Suppressor macrophage treated with lipopolysaccharide for 1 hour (primary cell): Measurements from ENCODE around the gene MBOAT2.
"Not testable (repeated sequence)": the region's sequence is repeated elsewhere in the genome, so short reads cannot be mapped to it uniquely, and the experiment has no call there.

Source experiments
- DNase-seq, 3 donors: peaks; one replicate each; pipeline ENCODE4 v3.0.0-alpha.2; 2020 to 2022

MBOAT2 gene, protein sequence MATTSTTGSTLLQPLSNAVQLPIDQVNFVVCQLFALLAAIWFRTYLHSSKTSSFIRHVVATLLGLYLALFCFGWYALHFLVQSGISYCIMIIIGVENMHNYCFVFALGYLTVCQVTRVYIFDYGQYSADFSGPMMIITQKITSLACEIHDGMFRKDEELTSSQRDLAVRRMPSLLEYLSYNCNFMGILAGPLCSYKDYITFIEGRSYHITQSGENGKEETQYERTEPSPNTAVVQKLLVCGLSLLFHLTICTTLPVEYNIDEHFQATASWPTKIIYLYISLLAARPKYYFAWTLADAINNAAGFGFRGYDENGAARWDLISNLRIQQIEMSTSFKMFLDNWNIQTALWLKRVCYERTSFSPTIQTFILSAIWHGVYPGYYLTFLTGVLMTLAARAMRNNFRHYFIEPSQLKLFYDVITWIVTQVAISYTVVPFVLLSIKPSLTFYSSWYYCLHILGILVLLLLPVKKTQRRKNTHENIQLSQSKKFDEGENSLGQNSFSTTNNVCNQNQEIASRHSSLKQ

GRCh38 chr2:9003616-9004337 lies at the start of gene MBOAT2:
MBOAT2 (minus strand) TSS chr2:9003684; CDS start chr2:9003614, 70 bp downstream.
- peak; percentile 83 to 94 (median 92) for DNase-seq

DNA sequence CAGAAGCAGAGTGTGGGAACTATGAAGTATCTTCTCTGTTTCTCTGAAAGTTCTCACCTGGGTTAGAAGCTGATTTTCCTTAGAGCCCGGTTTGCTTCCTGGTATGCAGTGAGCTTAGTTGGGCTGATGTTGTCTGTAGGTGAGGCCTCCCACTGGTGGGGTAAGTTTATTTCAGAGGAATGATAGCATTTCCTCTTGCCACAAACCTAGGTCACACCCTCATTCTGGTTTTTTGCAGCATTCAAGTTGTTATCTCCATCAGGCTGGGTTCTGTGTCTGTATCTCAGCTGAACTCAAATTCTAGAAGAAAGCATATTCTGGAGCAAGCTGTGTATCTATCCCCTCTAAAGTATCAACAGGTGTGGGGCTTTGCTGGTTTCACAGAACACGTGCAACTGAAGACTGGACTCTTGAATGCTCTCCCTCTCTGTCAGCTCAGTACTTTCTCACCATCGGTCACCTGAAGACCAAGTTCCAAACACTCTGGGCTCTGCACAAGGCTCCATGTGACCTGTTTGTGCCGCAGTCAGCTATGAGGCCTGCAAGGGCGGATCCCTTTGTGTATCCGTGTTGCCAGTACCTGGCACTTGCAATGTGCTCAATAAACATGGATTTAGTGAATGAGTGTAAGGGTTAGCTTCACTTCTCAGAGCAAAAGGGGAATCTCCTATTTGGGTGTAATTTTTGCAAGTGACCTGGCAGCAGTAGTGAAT lies 49.5 kb upstream of the MBOAT2 start:
- DNase-seq: no peak

- not testable (repeated sequence) for DNase-seq
Measured at GRCh38 chr2:9051451-9051850, 48.0 kb upstream of the MBOAT2 start.

GRCh38 chr2:9050122-9050809 lies 46.8 kb upstream of the MBOAT2 start:
- DNase-seq: peak; percentile 13 to 33 (median 22)

GRCh38 chr2:9045595-9045994 lies 42.1 kb upstream of the MBOAT2 start:
- DNase-seq: peak in 1 of 3 donors; percentile 8

- DNase-seq: not testable (repeated sequence)
Measured at GRCh38 chr2:9043491-9043890, 40.0 kb upstream of the MBOAT2 start.

- DNase-seq: no peak
Measured at GRCh38 chr2:9037166-9037565, 33.7 kb upstream of the MBOAT2 start.

GRCh38 chr2:9033385-9034168 lies 30.1 kb upstream of the MBOAT2 start:
- DNase-seq: no peak

GRCh38 chr2:9032536-9033255 lies 29.2 kb upstream of the MBOAT2 start:
- no peak for DNase-seq

DNA sequence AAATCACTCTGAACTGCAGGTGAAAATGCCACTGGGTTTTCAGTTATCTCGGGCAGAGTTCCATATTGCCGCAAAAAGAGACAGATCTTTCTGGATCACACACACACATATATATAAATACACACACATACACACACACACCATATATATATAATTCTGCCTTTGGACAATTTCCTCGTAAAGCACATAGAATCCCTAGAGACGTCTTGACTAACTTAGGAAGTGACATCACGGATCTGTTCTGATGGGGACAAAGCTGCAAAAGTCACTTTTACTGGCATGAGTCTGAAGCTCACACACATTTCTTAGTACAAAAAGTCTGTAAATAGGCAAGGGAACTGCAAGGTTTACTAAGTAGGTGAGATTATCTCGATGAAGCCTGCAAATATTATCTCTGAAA lies 28.6 kb upstream of the MBOAT2 start:
- DNase-seq: no peak

DNA sequence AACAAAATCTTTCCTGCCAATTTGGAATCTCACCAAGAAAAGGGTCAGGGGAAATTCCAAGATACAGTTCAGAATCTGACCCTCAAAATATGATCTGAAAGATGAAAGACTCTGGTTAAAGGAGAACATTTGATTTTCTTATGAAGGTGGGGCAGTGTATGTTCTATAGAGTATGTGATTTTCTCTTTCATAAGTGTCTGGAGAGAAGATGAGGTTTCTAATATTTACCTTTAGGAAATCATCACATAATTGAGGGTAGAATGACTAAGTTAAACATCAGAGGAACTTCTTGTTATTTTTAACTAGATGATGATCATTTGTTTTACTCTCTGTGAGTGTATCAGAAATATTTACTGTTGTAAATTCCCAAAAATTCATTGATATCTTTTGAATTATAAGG lies 27.8 kb upstream of the MBOAT2 start:
- no peak for DNase-seq

DNA sequence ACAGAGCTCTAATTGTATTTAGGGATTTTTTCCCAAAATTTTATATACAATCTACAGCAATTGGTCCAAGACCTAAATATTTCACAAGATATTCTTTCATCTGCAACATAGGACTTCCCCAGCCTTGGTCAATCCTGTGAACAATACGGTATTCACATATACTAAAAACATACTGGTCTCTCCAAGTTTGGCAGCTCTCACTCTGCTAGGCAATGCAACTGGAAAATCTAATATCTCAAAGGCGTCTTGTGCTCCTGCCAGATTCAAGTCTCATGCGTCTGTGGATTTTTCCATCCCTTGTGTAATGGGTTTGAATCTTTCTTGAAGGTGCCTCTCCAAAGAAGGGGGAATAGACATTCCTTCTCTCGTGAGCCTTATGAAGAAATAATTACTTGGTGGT lies 27.4 kb upstream of the MBOAT2 start:
- DNase-seq: peak; percentile 32 to 48 (median 46)

GRCh38 chr2:9030190-9030589 lies 26.7 kb upstream of the MBOAT2 start:
- DNase-seq: no peak

DNA sequence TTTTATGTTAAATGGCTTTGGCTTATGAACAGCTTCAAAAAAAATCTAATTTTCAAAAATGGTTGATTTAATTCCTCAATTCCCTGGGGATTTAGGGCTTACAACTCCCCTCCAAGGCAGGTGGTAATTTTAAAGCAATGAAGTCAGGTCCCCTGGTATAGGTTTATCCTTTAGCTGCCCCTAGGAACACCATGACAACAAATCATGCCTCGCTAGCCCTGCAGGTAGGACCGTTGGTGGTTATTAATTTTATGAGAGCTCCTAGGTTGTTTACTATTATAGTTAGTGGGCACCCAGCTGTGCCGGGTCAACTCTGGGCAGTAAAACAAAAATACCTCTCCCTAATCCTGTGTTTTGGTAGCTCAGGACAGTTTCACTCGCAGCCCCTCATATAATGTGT lies 26.2 kb upstream of the MBOAT2 start:
- DNase-seq: no peak

DNA sequence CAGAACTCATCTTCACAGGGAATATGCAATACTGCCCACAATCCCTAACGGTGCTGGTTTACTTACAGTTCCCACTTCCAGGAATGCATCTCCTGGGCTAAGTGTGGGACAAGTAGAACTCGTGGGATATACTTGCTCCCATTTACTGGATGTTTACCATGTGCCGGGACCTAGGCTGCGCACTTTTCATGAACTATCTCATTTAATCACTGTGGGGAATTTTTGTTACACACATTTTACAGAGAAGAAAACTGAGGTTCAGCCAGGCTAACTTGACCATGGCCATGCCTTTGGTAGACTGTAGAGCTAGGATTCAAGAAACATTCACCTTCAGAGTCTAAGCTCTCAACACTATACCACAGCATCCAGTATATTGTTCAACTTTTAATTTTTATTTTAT lies 24.4 kb upstream of the MBOAT2 start:
- DNase-seq: no peak

- DNase-seq: no peak
Measured at GRCh38 chr2:9025746-9026145, 22.3 kb upstream of the MBOAT2 start.

GRCh38 chr2:9024575-9024974 lies 21.1 kb upstream of the MBOAT2 start:
- DNase-seq: no peak

- no peak for DNase-seq
Measured at GRCh38 chr2:9021563-9022211, 18.2 kb upstream of the MBOAT2 start.

DNA sequence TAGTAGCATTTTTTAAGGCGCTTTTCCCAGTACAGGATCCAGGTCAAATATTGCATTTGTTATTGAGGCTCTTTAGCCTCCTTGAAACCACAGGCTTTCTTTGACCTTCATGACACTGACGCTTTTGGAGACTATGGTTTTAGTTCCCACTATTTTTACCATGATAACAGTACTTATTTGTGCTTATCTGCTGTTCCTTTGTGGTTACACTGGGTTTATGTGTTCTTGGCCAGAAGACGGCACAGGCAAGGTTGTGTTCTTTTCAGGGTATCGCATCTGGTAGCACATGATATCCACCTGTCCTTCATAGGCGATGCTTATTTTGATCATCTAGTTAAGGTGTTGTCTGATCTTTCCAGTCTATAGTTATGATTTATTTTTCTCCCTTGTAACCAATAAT lies 16.8 kb upstream of the MBOAT2 start:
- no peak for DNase-seq

DNA sequence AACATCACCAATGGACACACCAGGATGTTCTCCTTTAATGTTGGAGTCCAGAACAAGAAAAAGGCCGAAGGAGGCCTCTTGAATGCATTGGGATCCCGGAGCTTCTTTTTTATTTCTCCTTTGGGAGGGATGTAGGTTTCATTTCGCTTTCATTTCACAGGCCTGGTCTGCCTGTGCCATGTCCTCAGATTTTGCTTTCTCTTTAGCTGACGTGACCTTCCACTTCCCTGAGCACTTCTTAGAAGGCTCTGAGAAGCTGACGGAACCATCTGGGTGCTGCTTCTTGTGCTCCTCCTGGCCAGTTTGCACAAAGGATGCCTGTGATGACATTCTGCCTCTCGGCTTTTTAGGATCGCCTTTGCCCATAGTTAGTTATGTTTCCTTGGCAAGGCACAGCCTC lies 15.1 kb upstream of the MBOAT2 start:
- DNase-seq: no peak

GRCh38 chr2:9018109-9018508 lies 14.6 kb upstream of the MBOAT2 start:
- no peak for DNase-seq
